ENCODE results near the gene UGCG.

DNA sequence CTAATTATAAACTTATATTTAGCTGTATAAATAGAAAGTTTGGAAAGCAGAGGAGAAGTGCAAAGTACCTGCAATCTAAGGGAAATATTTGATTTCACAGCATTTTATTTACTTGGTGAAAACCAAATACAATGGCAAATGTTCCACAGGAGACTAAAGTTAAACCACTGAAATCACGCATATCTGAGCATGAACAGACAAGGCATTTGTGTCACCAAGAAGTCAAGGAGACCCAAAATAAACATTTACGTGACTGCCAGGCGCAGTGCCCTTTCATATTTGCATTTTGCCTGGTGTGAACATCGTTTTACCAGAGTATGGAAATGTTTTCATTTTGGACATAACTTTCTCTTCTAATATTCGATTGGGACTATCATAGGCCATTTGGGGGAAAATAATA lies 20.6 kb downstream of the UGCG start:
- TF ChIP-seq POLR2AphosphoS5 (IDR thresholded peaks at IDR 0.05; ENCODE audit: borderline replicate concordance, low read depth, low read length) (no peak), EZH2 (IDR thresholded peaks at IDR 0.05) (no peak), FOXP2 (optimal IDR thresholded peaks at IDR 0.05; ENCODE audit: control extremely low read depth, extremely low read length, insufficient read depth) (no peak)

Measured in SK-N-MC (cell line).